ENCODE data around the gene CLDND1. TPM values are rescaled to one million over a fixed set of nuclear protein-coding genes. Genes with fewer than 3 reads are reported as not detected.
A peak's percentile ranks its signal among the peaks of the same experiment; 100 is the strongest.

Gene CLDND1
- total RNA-seq, 2 experiments from 2014 or later, result 673 to 683 TPM

- Mint-ChIP-seq H3K27ac (peak overlapping the region; percentile 45), H3K36me3 (ENCODE audit: low read depth) (peaks cover 65% of the 10 kb centered on the region), H3K9me3 (peaks cover 4% of the 10 kb centered on the region), H3K4me3 (no peak overlapping the region), H3K27me3 (no peaks in the 10 kb centered on the region), H3K4me1 (peaks cover 79% of the 10 kb centered on the region)
- POLR2A ChIA-PET, result interaction anchor here (1.0 to 24.3 kb wide), 4 partner anchors 13 to 43 kb away, joined by 3 to 931 read pairs (median 360); partner anchors contain the start of genes CLDND1, CPOX and GPR15
- no peak for DNase-seq
- CTCF ChIA-PET, result interaction anchor here (0.7 to 2.0 kb wide), 5 partner anchors 9 to 21 kb away, joined by 3 to 6 read pairs (median 3); no protein-coding TSS in a partner anchor
These were observed 28.1 kb upstream of the CLDND1 start for GRCh38 chr3:98550833-98551232.

DNA sequence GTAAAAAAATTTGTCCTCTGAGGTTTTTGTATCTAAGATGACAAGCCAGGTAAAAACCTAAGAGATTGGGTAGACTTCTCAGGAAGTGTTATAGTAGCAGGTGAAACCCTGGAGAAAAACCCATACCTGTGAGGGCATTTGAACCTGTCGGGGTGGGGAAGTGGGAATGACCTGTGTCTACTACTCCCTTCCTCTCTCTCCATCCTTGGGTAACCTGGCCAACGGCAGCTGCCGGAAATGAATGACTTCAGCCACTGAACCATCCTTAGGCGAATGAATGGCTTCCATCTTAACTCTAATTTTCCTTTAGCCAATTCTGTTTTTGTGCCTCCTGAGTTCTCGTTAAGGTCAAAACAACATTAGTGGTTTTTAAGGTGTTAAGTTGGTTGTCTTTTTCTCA lies 25.8 kb upstream of the CLDND1 start:
- DNase-seq, result no peak
- peaks cover 60% of the 10 kb centered on the region for H3K36me3 Mint-ChIP-seq (ENCODE audit: low read depth)
- ChIA-PET CTCF (no interaction called here), POLR2A (interaction anchor here (1.1 to 24.3 kb wide), 5 partner anchors 8 to 45 kb away, joined by 4 to 931 read pairs (median 349); partner anchors contain the start of genes CLDND1, CPOX and GPR15)
- peaks cover 4% of the 10 kb centered on the region for H3K9me3 Mint-ChIP-seq
- H3K27me3 Mint-ChIP-seq, result no peaks in the 10 kb centered on the region
- no peak overlapping the region for H3K27ac Mint-ChIP-seq
- H3K4me1 Mint-ChIP-seq, result peaks cover 75% of the 10 kb centered on the region
- no peak overlapping the region for H3K4me3 Mint-ChIP-seq

DNA sequence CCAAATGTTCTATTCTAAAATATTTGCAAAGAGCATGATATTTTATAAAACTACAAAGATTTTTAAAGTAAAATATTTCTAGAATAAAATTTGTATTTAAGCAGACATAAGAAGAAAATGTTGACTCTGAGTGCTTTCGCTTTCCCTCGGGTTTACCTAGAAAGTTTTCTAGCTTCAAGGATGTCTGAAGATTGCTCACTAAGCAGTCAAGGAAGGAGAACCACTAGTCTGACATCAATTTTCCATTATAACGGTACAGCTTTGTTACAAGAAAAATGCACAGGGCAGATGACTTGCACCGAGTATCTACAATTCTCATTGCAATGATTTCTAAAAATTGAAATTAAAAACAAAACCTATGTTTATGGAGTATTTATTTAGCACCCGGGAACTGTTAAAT lies 23.2 kb upstream of the CLDND1 start:
- no peaks in the 10 kb centered on the region for H3K27me3 Mint-ChIP-seq
- ChIA-PET CTCF (interaction anchor here (1.4 to 1.8 kb wide), 3 partner anchors 9 to 48 kb away, joined by 4 to 8 read pairs (median 8); partner anchors contain the start of gene CPOX), POLR2A (interaction anchor here (0.7 to 24.3 kb wide), 8 partner anchors 8 to 38 kb away, joined by 3 to 931 read pairs (median 24); partner anchors contain the start of genes CLDND1 and GPR15)
- H3K27ac Mint-ChIP-seq, result peak overlapping the region; percentile 94
- H3K4me1 Mint-ChIP-seq, result peaks cover 72% of the 10 kb centered on the region
- peaks cover 7% of the 10 kb centered on the region for H3K9me3 Mint-ChIP-seq
- peak overlapping the region; percentile 58 for H3K4me3 Mint-ChIP-seq
- DNase-seq, result no peak
- H3K36me3 Mint-ChIP-seq (ENCODE audit: low read depth), result peaks cover 51% of the 10 kb centered on the region

DNA sequence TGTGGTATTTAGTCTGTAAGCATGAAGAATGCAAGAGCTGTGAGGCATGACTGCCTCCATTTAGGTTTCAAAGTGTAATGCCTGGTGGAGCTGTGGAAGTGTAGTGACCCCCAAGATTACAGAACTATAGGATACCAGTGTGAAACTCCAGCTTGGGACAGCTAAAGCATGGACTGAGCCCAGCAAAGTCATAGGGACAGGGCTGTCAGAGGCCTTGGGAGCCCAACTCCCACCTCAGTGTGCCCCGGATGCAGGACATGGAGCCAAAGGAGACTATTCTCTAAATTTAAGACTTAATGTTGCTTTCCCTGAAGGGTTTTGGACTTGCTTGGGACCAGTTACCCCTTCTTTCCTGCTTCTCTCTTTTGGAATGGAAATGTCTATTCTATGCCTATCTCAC lies 19.9 kb upstream of the CLDND1 start:
- Mint-ChIP-seq H3K27ac (peak overlapping the region; percentile 59), H3K9me3 (peaks cover 3% of the 10 kb centered on the region), H3K36me3 (ENCODE audit: low read depth) (peaks cover 32% of the 10 kb centered on the region), H3K27me3 (no peaks in the 10 kb centered on the region), H3K4me3 (no peak overlapping the region), H3K4me1 (peaks cover 66% of the 10 kb centered on the region)
- no peak for DNase-seq
- ChIA-PET CTCF (interaction anchor here (1.3 to 1.5 kb wide), 2 partner anchors 9 to 13 kb away, joined by 4 read pairs; no protein-coding TSS in a partner anchor), POLR2A (interaction anchor here (2.2 to 13.1 kb wide), 4 partner anchors 10 to 51 kb away, joined by 6 to 931 read pairs (median 164); partner anchors contain the start of genes CLDND1, CPOX and GPR15)

DNA sequence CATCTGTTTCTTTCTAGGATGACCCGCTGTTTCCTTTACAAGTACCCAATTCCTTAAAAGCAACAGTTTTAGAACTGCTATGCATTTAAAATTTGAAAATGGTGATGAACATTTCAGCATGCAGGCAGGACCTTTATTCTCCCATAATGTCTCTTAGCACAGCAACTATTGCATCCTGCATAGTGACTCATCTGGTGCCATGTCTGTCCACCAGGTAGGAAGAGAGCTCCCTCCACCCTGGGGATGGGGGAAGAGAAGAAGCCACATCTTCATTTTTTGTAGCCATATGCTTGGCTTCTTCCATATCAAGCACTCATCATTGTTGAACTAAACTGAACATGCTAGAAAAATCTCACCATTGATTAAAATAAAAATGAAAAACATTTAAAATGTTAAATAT lies 19.0 kb upstream of the CLDND1 start:
- ChIA-PET CTCF (interaction anchor here (0.7 to 1.9 kb wide), 6 partner anchors 10 to 32 kb away, joined by 3 to 4 read pairs (median 4); partner anchors contain the start of gene CLDND1), POLR2A (interaction anchor here (2.2 to 13.1 kb wide), 4 partner anchors 9 to 52 kb away, joined by 6 to 931 read pairs (median 164); partner anchors contain the start of genes CLDND1, CPOX and GPR15)
- Mint-ChIP-seq H3K9me3 (peaks cover 3% of the 10 kb centered on the region), H3K27ac (peak overlapping the region; percentile 89), H3K4me3 (no peak overlapping the region), H3K36me3 (ENCODE audit: low read depth) (peaks cover 37% of the 10 kb centered on the region), H3K4me1 (peaks cover 71% of the 10 kb centered on the region), H3K27me3 (no peaks in the 10 kb centered on the region)
- DNase-seq, result no peak

DNA sequence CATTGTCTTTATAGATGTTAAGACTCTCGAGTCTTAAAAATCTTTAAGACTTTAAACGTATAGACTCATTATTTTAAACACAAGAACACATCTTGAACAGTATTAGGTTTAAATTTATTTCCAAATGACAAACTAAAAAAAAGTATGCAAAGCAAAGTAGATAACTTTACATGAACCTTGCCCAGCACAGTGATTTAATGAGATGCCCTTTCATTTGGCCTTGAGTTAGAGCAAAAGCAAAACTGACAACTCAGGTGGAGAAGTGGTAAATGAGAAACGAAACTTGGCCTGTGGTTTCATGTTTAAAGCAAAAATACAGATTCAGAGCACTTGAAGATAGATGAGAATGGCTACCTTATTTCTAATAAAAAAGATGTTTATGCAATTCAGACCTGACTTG lies 17.6 kb upstream of the CLDND1 start:
- CTCF ChIA-PET, result interaction anchor here (1.0 to 1.9 kb wide), 3 partner anchors 11 to 17 kb away, joined by 3 to 6 read pairs (median 4); no protein-coding TSS in a partner anchor
- peak overlapping the region; percentile 23 for H3K4me3 Mint-ChIP-seq
- POLR2A ChIA-PET, result interaction anchor here (1.0 to 13.1 kb wide), 6 partner anchors 8 to 32 kb away, joined by 3 to 931 read pairs (median 13); partner anchors contain the start of genes CLDND1 and GPR15

GRCh38 chr3:98536456-98537017 lies 13.8 kb upstream of the CLDND1 start:
- H3K4me3 Mint-ChIP-seq, result peak overlapping the region; percentile 66
- H3K36me3 Mint-ChIP-seq (ENCODE audit: low read depth), result peaks cover 45% of the 10 kb centered on the region
- ChIA-PET POLR2A (interaction anchor here (1.9 to 13.1 kb wide), 6 partner anchors 15 to 55 kb away, joined by 9 to 931 read pairs (median 40); partner anchors contain the start of genes CLDND1 and CPOX), CTCF (interaction anchor here (1.0 to 2.8 kb wide), 14 partner anchors 9 to 66 kb away, joined by 3 to 15 read pairs (median 5); partner anchors contain the start of genes CLDND1 and CPOX)
- H3K9me3 Mint-ChIP-seq, result peaks cover under 1% of the 10 kb centered on the region
- no peak for DNase-seq
- H3K4me1 Mint-ChIP-seq, result peaks cover 58% of the 10 kb centered on the region
- H3K27me3 Mint-ChIP-seq, result no peaks in the 10 kb centered on the region
- peak overlapping the region; percentile 87 for H3K27ac Mint-ChIP-seq

More for the DNA sequence above, 17.6 kb upstream of the CLDND1 start:
- Mint-ChIP-seq H3K9me3 (peaks cover 3% of the 10 kb centered on the region), H3K4me1 (peaks cover 71% of the 10 kb centered on the region), H3K36me3 (ENCODE audit: low read depth) (peaks cover 40% of the 10 kb centered on the region), H3K27me3 (no peaks in the 10 kb centered on the region), H3K27ac (peak overlapping the region; percentile 80)
- no peak for DNase-seq

- Mint-ChIP-seq H3K4me3 (peak overlapping the region; percentile 68), H3K4me1 (peaks cover 61% of the 10 kb centered on the region), H3K9me3 (no peaks in the 10 kb centered on the region), H3K36me3 (ENCODE audit: low read depth) (peaks cover 57% of the 10 kb centered on the region), H3K27me3 (no peaks in the 10 kb centered on the region), H3K27ac (peak overlapping the region; percentile 80)
- ChIA-PET POLR2A (interaction anchor here (0.7 to 13.1 kb wide), 5 partner anchors 13 to 58 kb away, joined by 6 to 931 read pairs (median 39); partner anchors contain the start of genes CLDND1 and CPOX), CTCF (interaction anchor here (1.0 to 3.6 kb wide), 3 partner anchors 30 to 39 kb away, joined by 3 to 14 read pairs (median 11); no protein-coding TSS in a partner anchor)
- DNase-seq, result no peak
These were observed 12.0 kb upstream of the CLDND1 start for GRCh38 chr3:98534734-98535133.

- no peaks in the 10 kb centered on the region for H3K9me3 Mint-ChIP-seq
- H3K4me3 Mint-ChIP-seq, result peak overlapping the region; percentile 81
- ChIA-PET CTCF (interaction anchor here (0.6 to 3.6 kb wide), 4 partner anchors 10 to 40 kb away, joined by 3 to 19 read pairs (median 12); partner anchors contain the start of gene CLDND1), POLR2A (interaction anchor here (0.7 to 13.1 kb wide), 5 partner anchors 13 to 59 kb away, joined by 6 to 931 read pairs (median 39); partner anchors contain the start of genes CLDND1 and CPOX)
- H3K36me3 Mint-ChIP-seq (ENCODE audit: low read depth), result peaks cover 56% of the 10 kb centered on the region
- H3K27me3 Mint-ChIP-seq, result no peaks in the 10 kb centered on the region
- H3K27ac Mint-ChIP-seq, result peak overlapping the region; percentile 84
- DNase-seq, result no peak
- H3K4me1 Mint-ChIP-seq, result peaks cover 59% of the 10 kb centered on the region
These were observed 11.5 kb upstream of the CLDND1 start for GRCh38 chr3:98534168-98534567.

GRCh38 chr3:98532709-98533571 lies 10.2 kb upstream of the CLDND1 start:
- Mint-ChIP-seq H3K9me3 (no peaks in the 10 kb centered on the region), H3K4me1 (peaks cover 62% of the 10 kb centered on the region)

DNA sequence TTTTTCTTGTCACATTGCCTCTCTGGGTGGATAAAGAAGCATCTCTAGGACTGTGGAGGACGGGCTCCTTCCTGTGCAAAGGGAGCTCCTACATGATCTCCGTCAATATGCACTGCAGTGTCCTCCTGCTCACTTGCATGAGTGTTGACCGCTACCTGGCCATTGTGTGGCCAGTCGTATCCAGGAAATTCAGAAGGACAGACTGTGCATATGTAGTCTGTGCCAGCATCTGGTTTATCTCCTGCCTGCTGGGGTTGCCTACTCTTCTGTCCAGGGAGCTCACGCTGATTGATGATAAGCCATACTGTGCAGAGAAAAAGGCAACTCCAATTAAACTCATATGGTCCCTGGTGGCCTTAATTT lies 9.6 kb upstream of the CLDND1 start:
- Mint-ChIP-seq H3K27ac (peak overlapping the region; percentile 84), H3K4me3 (peak overlapping the region; percentile 81), H3K4me1 (peaks cover 66% of the 10 kb centered on the region), H3K9me3 (no peaks in the 10 kb centered on the region), H3K36me3 (ENCODE audit: low read depth) (peaks cover 62% of the 10 kb centered on the region), H3K27me3 (no peaks in the 10 kb centered on the region)
- ChIA-PET POLR2A (interaction anchor here (0.8 to 13.1 kb wide), 12 partner anchors 9 to 63 kb away, joined by 3 to 931 read pairs (median 9); partner anchors contain the start of genes CLDND1 and CPOX), CTCF (interaction anchor here (0.6 to 3.6 kb wide), 6 partner anchors 8 to 63 kb away, joined by 3 to 19 read pairs (median 7); partner anchors contain the start of gene CLDND1)
- DNase-seq, result no peak

More at GRCh38 chr3:98532709-98533571, 10.2 kb upstream of the CLDND1 start:
- Mint-ChIP-seq H3K27ac (peak overlapping the region; percentile 84), H3K36me3 (ENCODE audit: low read depth) (peaks cover 59% of the 10 kb centered on the region), H3K4me3 (peak overlapping the region; percentile 81), H3K27me3 (no peaks in the 10 kb centered on the region)
- ChIA-PET CTCF (interaction anchor here (0.7 to 3.6 kb wide), 6 partner anchors 9 to 63 kb away, joined by 3 to 19 read pairs (median 7); partner anchors contain the start of genes CLDND1 and CPOX), POLR2A (interaction anchor here (1.0 to 13.1 kb wide), 10 partner anchors 9 to 60 kb away, joined by 3 to 931 read pairs (median 14); partner anchors contain the start of genes CLDND1 and CPOX)
- no peak for DNase-seq
